IPS-20b (cell line): Measurements from ENCODE around the gene TBC1D9B.

Experiments
- H3K27ac ChIP-seq: one replicate; pipeline ENCODE4 v1.5.1; 2013; ENCODE audit warnings: low read length
- H3K27me3 ChIP-seq: 2 replicates; pipeline ENCODE4 v1.6.1; 2013; ENCODE audit warnings: mild to moderate bottlenecking, low read length, inconsistent platforms; ENCODE audit not compliant: insufficient read depth
- H3K36me3 ChIP-seq: 2 replicates; pipeline ENCODE4 v1.6.1; 2013; ENCODE audit warnings: low read depth, mild to moderate bottlenecking, inconsistent platforms, low read length, moderate library complexity; ENCODE audit not compliant: insufficient read depth
- H3K4me1 ChIP-seq: 2 replicates; pipeline ENCODE4 v1.6.1; 2013; ENCODE audit warnings: mild to moderate bottlenecking, control low read depth, inconsistent platforms, low read length, moderate library complexity; ENCODE audit not compliant: insufficient read depth
- H3K4me3 ChIP-seq: 2 replicates; pipeline ENCODE4 v1.5.1; 2013; ENCODE audit warnings: mild to moderate bottlenecking, low read length, inconsistent platforms
- H3K9ac ChIP-seq: 2 replicates; pipeline ENCODE4 v1.6.1; 2013; ENCODE audit warnings: low read depth, mild to moderate bottlenecking, inconsistent platforms, low read length, moderate library complexity
- H3K9me3 ChIP-seq: 2 replicates; pipeline ENCODE4 v1.6.1; 2013; ENCODE audit warnings: mild to moderate bottlenecking, low read depth, low read length, inconsistent platforms; ENCODE audit not compliant: insufficient read depth

The TBC1D9B gene

GRCh38 chr5:179866241-179867078, 41.2 kb downstream of the TBC1D9B start:
- Histone ChIP-seq H3K9ac (no peak overlapping the region), H3K27me3 (no peaks in the 10 kb centered on the region), H3K4me1 (no peaks in the 10 kb centered on the region), H3K36me3 (peaks cover 18% of the 10 kb centered on the region), H3K9me3 (no peaks in the 10 kb centered on the region), H3K4me3 (no peak overlapping the region), H3K27ac (no peak overlapping the region)

GRCh38 chr5:179865491-179866240, 42.0 kb downstream of the TBC1D9B start:
- H3K4me1 ChIP-seq: no peaks in the 10 kb centered on the region
- H3K27me3 ChIP-seq: no peaks in the 10 kb centered on the region
- H3K27ac ChIP-seq: no peak overlapping the region
- peaks cover 18% of the 10 kb centered on the region; the same call in 1 of the 2 replicates for H3K36me3 ChIP-seq
- no peak overlapping the region for H3K9ac ChIP-seq
- no peaks in the 10 kb centered on the region for H3K9me3 ChIP-seq
- H3K4me3 ChIP-seq: no peak overlapping the region

GRCh38 chr5:179864686-179865085, 43.0 kb downstream of the TBC1D9B start:
- H3K4me3 ChIP-seq: no peak overlapping the region
- H3K4me1 ChIP-seq: no peaks in the 10 kb centered on the region
- no peak overlapping the region for H3K27ac ChIP-seq
- no peaks in the 10 kb centered on the region for H3K9me3 ChIP-seq
- H3K36me3 ChIP-seq: peaks cover 18% of the 10 kb centered on the region; the same call in 1 of the 2 replicates
- H3K27me3 ChIP-seq: peaks cover 5% of the 10 kb centered on the region; the same call in 1 of the 2 replicates
- H3K9ac ChIP-seq: no peak overlapping the region

GRCh38 chr5:179863449-179864085, 44.1 kb downstream of the TBC1D9B start:
- Histone ChIP-seq H3K4me1 (no peaks in the 10 kb centered on the region), H3K4me3 (no peak overlapping the region), H3K9ac (no peak overlapping the region), H3K9me3 (no peaks in the 10 kb centered on the region), H3K27me3 (peaks cover 8% of the 10 kb centered on the region; the same call in 1 of the 2 replicates), H3K36me3 (peaks cover 18% of the 10 kb centered on the region; the same call in 1 of the 2 replicates), H3K27ac (no peak overlapping the region)

- Histone ChIP-seq H3K9ac (no peak overlapping the region), H3K4me3 (no peak overlapping the region), H3K27ac (no peak overlapping the region), H3K36me3 (peaks cover 18% of the 10 kb centered on the region; the same call in 1 of the 2 replicates), H3K27me3 (peaks cover 11% of the 10 kb centered on the region; the same call in 1 of the 2 replicates), H3K9me3 (no peaks in the 10 kb centered on the region), H3K4me1 (no peaks in the 10 kb centered on the region)
Observed at GRCh38 chr5:179862891-179863290, 44.8 kb downstream of the TBC1D9B start.

GRCh38 chr5:179862296-179862695, 45.4 kb downstream of the TBC1D9B start:
- Histone ChIP-seq H3K9me3 (no peaks in the 10 kb centered on the region), H3K27ac (no peak overlapping the region), H3K9ac (no peak overlapping the region), H3K36me3 (peaks cover 18% of the 10 kb centered on the region; the same call in 1 of the 2 replicates), H3K27me3 (peaks cover 12% of the 10 kb centered on the region; the same call in 1 of the 2 replicates), H3K4me3 (no peak overlapping the region), H3K4me1 (no peaks in the 10 kb centered on the region)

GRCh38 chr5:179860301-179860700, 47.4 kb downstream of the TBC1D9B start:
- peaks cover 13% of the 10 kb centered on the region; the same call in 1 of the 2 replicates for H3K36me3 ChIP-seq
- no peak overlapping the region for H3K4me3 ChIP-seq
- no peak overlapping the region for H3K9ac ChIP-seq
- no peak overlapping the region for H3K27ac ChIP-seq
- H3K27me3 ChIP-seq: peaks cover 12% of the 10 kb centered on the region; the same call in 1 of the 2 replicates
- no peaks in the 10 kb centered on the region for H3K9me3 ChIP-seq
- H3K4me1 ChIP-seq: no peaks in the 10 kb centered on the region

- no peaks in the 10 kb centered on the region for H3K4me1 ChIP-seq
- H3K9ac ChIP-seq: peak within 1 kb of the TSS; percentile 79
- no peak within 1 kb of the TSS for H3K27ac ChIP-seq
- peaks cover 12% of the 10 kb centered on the region; the same call in 1 of the 2 replicates for H3K27me3 ChIP-seq
- H3K4me3 ChIP-seq: peak within 1 kb of the TSS; percentile 83
- no peaks in the 10 kb centered on the region for H3K9me3 ChIP-seq
- peaks cover 9% of the 10 kb centered on the region; the same call in 1 of the 2 replicates for H3K36me3 ChIP-seq
Observed at GRCh38 chr5:179858586-179859427, 48.9 kb downstream of the TBC1D9B start, which contains the start of gene MRNIP. Gene MRNIP, minus strand, starts transcription at chr5:179858817. Its CDS starts 21 bp downstream, at chr5:179858796.

- no peaks in the 10 kb centered on the region for H3K9me3 ChIP-seq
- H3K27me3 ChIP-seq: peaks cover 12% of the 10 kb centered on the region; the same call in 1 of the 2 replicates
- H3K27ac ChIP-seq: no peak overlapping the region
- H3K36me3 ChIP-seq: peaks cover 7% of the 10 kb centered on the region; the same call in 1 of the 2 replicates
- peak overlapping the region; percentile 83 for H3K4me3 ChIP-seq
- H3K9ac ChIP-seq: peak overlapping the region; percentile 79; the same call in 1 of the 2 replicates
- H3K4me1 ChIP-seq: no peaks in the 10 kb centered on the region
Observed at GRCh38 chr5:179858241-179858585, 49.5 kb downstream of the TBC1D9B start.

- H3K9me3 ChIP-seq: no peaks in the 10 kb centered on the region
- no peak overlapping the region for H3K4me3 ChIP-seq
- peaks cover 32% of the 10 kb centered on the region for H3K36me3 ChIP-seq
- H3K4me1 ChIP-seq: no peaks in the 10 kb centered on the region
- H3K27ac ChIP-seq: no peak overlapping the region
- H3K9ac ChIP-seq: no peak overlapping the region
- H3K27me3 ChIP-seq: peaks cover 3% of the 10 kb centered on the region; the same call in 1 of the 2 replicates
Observed at GRCh38 chr5:179854356-179854755, 53.3 kb downstream of the TBC1D9B start.
